SU-DHL-6 (cell line): ENCODE results near the gene CTTNBP2NL.
"Not testable (repeated sequence)": the region's sequence is repeated elsewhere in the genome, so short reads cannot be mapped to it uniquely, and the experiment has no call there.

Experiments
- H2AFZ ChIP-seq: fragments of 200-600 bp; sonication (generic); 2 replicates; pipeline ENCODE4 v1.6.1; 2014; ENCODE audit warnings: low read depth, mild to moderate bottlenecking, moderate library complexity, mixed read lengths, antibody characterized with exemption, low read length; ENCODE audit not compliant: severe bottlenecking
- H3F3A ChIP-seq: fragments of 200-600 bp; shearing (Covaris generic); 2 replicates; pipeline ENCODE4 v1.6.0; 2016; ENCODE audit warnings: antibody characterized with exemption, mild to moderate bottlenecking; ENCODE audit not compliant: insufficient read depth
- H3K27ac ChIP-seq: fragments of 200-600 bp; sonication (generic); 2 replicates; pipeline ENCODE4 v1.5.1; 2016; ENCODE audit warnings: low read depth, mild to moderate bottlenecking, low read length, moderate library complexity, mixed read lengths
- H3K27me3 ChIP-seq: fragments of 200-600 bp; sonication (generic), shearing (Covaris generic); 2 replicates; pipeline ENCODE4 v1.6.0; 2014; ENCODE audit warnings: mild to moderate bottlenecking, low read length
- H3K36me3 ChIP-seq: fragments of 200-600 bp; sonication (generic); 2 replicates; pipeline ENCODE4 v1.6.1; 2014; ENCODE audit warnings: mild to moderate bottlenecking, low read length, mixed read lengths
- H3K4me2 ChIP-seq: fragments of 300-600, 200-600 bp; shearing (Covaris generic), sonication (generic); 2 replicates; pipeline ENCODE4 v1.6.0; 2014; ENCODE audit warnings: low read length, low read depth, mild to moderate bottlenecking; ENCODE audit not compliant: poor library complexity, severe bottlenecking
- H3K4me3 ChIP-seq: fragments of 200-600 bp; sonication (generic); 2 replicates; pipeline ENCODE4 v1.5.1; 2014; ENCODE audit warnings: antibody characterized with exemption, low read length, mild to moderate bottlenecking, mixed read lengths; ENCODE audit not compliant: insufficient read depth, poor library complexity, severe bottlenecking
- H3K79me2 ChIP-seq: fragments of 200-600 bp; sonication (generic); 2 replicates; pipeline ENCODE4 v1.6.1; 2014; ENCODE audit warnings: mild to moderate bottlenecking, low read length, moderate library complexity; ENCODE audit not compliant: insufficient read depth
- H3K9ac ChIP-seq: fragments of 200-600 bp; sonication (generic); 2 replicates; pipeline ENCODE4 v1.7.0; 2014; ENCODE audit warnings: mild to moderate bottlenecking, low read length
- H3K9me2 ChIP-seq: fragments of 200-600 bp; sonication (generic); replicated peaks from 2 replicates; pipeline ENCODE4 v1.6.1; 2014; ENCODE audit warnings: low read length; ENCODE audit not compliant: insufficient read depth
- H3K9me3 ChIP-seq: fragments of 200-600 bp; sonication (generic); 2 replicates; pipeline ENCODE4 v1.6.1; 2014; ENCODE audit warnings: low read length, mixed read lengths; ENCODE audit not compliant: insufficient read depth
- H4K20me1 ChIP-seq: fragments of 200-600 bp; sonication (generic); 2 replicates; pipeline ENCODE4 v1.6.1; 2014; ENCODE audit warnings: low read depth, mild to moderate bottlenecking, antibody characterized with exemption, low read length, moderate library complexity, mixed read lengths
- CTCF ChIP-seq: fragments of 200-600 bp; sonication (generic); IDR thresholded peaks from one replicate; pipeline ENCODE4 v1.5.1; 2017; ENCODE audit warnings: antibody characterized with exemption, mild to moderate bottlenecking, low read length, moderate library complexity; ENCODE audit not compliant: insufficient read depth, poor library complexity, severe bottlenecking
- EZH2phosphoT487 ChIP-seq: fragments of 200-600 bp; sonication (generic), shearing (Covaris generic); conservative IDR thresholded peaks from 2 replicates; pipeline ENCODE4 v1.6.1; 2018; ENCODE audit warnings: mild to moderate bottlenecking, antibody characterized with exemption, low read length, moderate library complexity, mixed read lengths

The CTTNBP2NL gene

GRCh38 chr1:112417271-112417670, 21.3 kb downstream of the CTTNBP2NL start:
- Histone ChIP-seq H3K9me2 (no peaks in the 10 kb centered on the region), H3K27ac (no peak overlapping the region), H3K36me3 (no peaks in the 10 kb centered on the region), H3K27me3 (no peaks in the 10 kb centered on the region), H4K20me1 (no peaks in the 10 kb centered on the region), H3K9me3 (no peaks in the 10 kb centered on the region), H3K4me3 (no peak overlapping the region), H3K9ac (no peak overlapping the region), H2AFZ (no peak overlapping the region), H3K4me2 (no peak overlapping the region), H3K79me2 (no peaks in the 10 kb centered on the region), H3F3A (no peaks in the 10 kb centered on the region)
- no peak for TF ChIP-seq EZH2phosphoT487
- no peak for TF ChIP-seq CTCF

GRCh38 chr1:112418099-112418892, 22.3 kb downstream of the CTTNBP2NL start:
- H4K20me1 ChIP-seq, result no peaks in the 10 kb centered on the region
- no peak overlapping the region for H3K9ac ChIP-seq
- TF ChIP-seq CTCF, result no peak
- TF ChIP-seq EZH2phosphoT487, result no peak
- H3K36me3 ChIP-seq, result no peaks in the 10 kb centered on the region
- no peaks in the 10 kb centered on the region for H3K79me2 ChIP-seq
- H3K4me2 ChIP-seq, result no peak overlapping the region
- H3K27ac ChIP-seq, result no peak overlapping the region
- no peaks in the 10 kb centered on the region for H3K9me2 ChIP-seq
- H3K4me3 ChIP-seq, result no peak overlapping the region
- H2AFZ ChIP-seq, result no peak overlapping the region
- H3K27me3 ChIP-seq, result no peaks in the 10 kb centered on the region
- no peaks in the 10 kb centered on the region for H3K9me3 ChIP-seq
- H3F3A ChIP-seq, result no peaks in the 10 kb centered on the region

GRCh38 chr1:112423207-112423606, 27.2 kb downstream of the CTTNBP2NL start:
- H3K36me3 ChIP-seq, result no peaks in the 10 kb centered on the region
- H3K27me3 ChIP-seq, result no peaks in the 10 kb centered on the region
- TF ChIP-seq EZH2phosphoT487 (no peak), CTCF (no peak)
- H3K79me2 ChIP-seq, result no peaks in the 10 kb centered on the region
- no peaks in the 10 kb centered on the region for H3K9me3 ChIP-seq
- no peaks in the 10 kb centered on the region for H4K20me1 ChIP-seq
- H3K4me3 ChIP-seq, result no peak overlapping the region
- H3K4me2 ChIP-seq, result no peak overlapping the region
- no peak overlapping the region for H3K27ac ChIP-seq
- no peaks in the 10 kb centered on the region for H3K9me2 ChIP-seq
- no peak overlapping the region for H3K9ac ChIP-seq
- no peak overlapping the region for H2AFZ ChIP-seq
- H3F3A ChIP-seq, result no peaks in the 10 kb centered on the region

- not testable (repeated sequence) for H3K79me2 ChIP-seq, H3K9me2 ChIP-seq, H4K20me1 ChIP-seq, H2AFZ ChIP-seq, H3K4me2 ChIP-seq, H3K9me3 ChIP-seq, H3K9ac ChIP-seq, H3K4me3 ChIP-seq, H3K36me3 ChIP-seq, H3K27ac ChIP-seq, H3F3A ChIP-seq, H3K27me3 ChIP-seq
Observed at GRCh38 chr1:112423666-112424065, 27.7 kb downstream of the CTTNBP2NL start.
